Small intestine (tissue), 7 donors: ENCODE results near the gene MTG2. TPM values are rescaled to one million over a fixed set of nuclear protein-coding genes. Genes with fewer than 3 reads are reported as not detected.

Source experiments
- DNase-seq, 2 donors: peaks; one replicate each; pipeline versions ENCODE4 v3.0.0 to v3.0.0-alpha.2; 2013
- FAIRE-seq: peaks from 2 replicates; lab custom pipeline; 2012; peaks lifted over from hg19 to GRCh38; lab: Jason Lieb, UNC
- H3K27ac ChIP-seq, 3 donors: one replicate each; pipeline ENCODE4 v1.5.1; 2013; ENCODE audit warnings: low read length in 2 of 3, mild to moderate bottlenecking in 2 of 3, control low read depth in 1 of 3, inconsistent platforms in 1 of 3, low read depth in 1 of 3, moderate library complexity in 1 of 3
- H3K27me3 ChIP-seq, 3 donors: one replicate each; pipeline ENCODE4 v1.6.1; 2013; ENCODE audit warnings: low read length in 3 of 3, inconsistent platforms in 1 of 3; ENCODE audit not compliant: control insufficient read depth in 3 of 3, insufficient read depth in 3 of 3
- H3K36me3 ChIP-seq, 3 donors: one replicate each; pipeline ENCODE4 v1.6.1; 2013; ENCODE audit warnings: low read length in 3 of 3, inconsistent platforms in 1 of 3, low read depth in 1 of 3, mild to moderate bottlenecking in 1 of 3, moderate library complexity in 1 of 3; ENCODE audit not compliant: control insufficient read depth in 3 of 3, insufficient read depth in 2 of 3
- H3K4me1 ChIP-seq, 3 donors: one replicate each; pipeline ENCODE4 v1.6.1; 2013; ENCODE audit warnings: low read length in 2 of 3, inconsistent platforms in 1 of 3, low read depth in 1 of 3, mild to moderate bottlenecking in 1 of 3, moderate library complexity in 1 of 3; ENCODE audit not compliant: control insufficient read depth in 3 of 3, insufficient read depth in 2 of 3
- H3K4me3 ChIP-seq, 3 donors: one replicate each; pipeline ENCODE4 v1.5.1; 2013; ENCODE audit warnings: low read length in 3 of 3, control low read depth in 1 of 3, inconsistent platforms in 1 of 3, low read depth in 1 of 3, mild to moderate bottlenecking in 1 of 3, moderate library complexity in 1 of 3
- H3K9me3 ChIP-seq, 2 donors: one replicate each; pipeline ENCODE4 v1.6.1; 2013; ENCODE audit warnings: low read depth in 1 of 2, low read length in 1 of 2; ENCODE audit not compliant: control insufficient read depth in 2 of 2, insufficient read depth in 1 of 2
- WGBS, 3 donors: extraction: QIAGEN DNeasy Blood & Tissue Kit; methylation state at CpG; one replicate each; pipeline ENCODE4 v1.1.7; 2013; 5-methylcytosine and 5-hydroxymethylcytosine counted together
- polyA plus RNA-seq, 4 donors: library from polyadenylated mRNA; stranded (reverse) in 3 of 4; unstranded in 1 of 4; fragments of 200-250 nt in 3 of 4; fragments of 120-200 nt in 1 of 4; gene quantifications; one replicate each; pipeline versions ENCODE4 v1.2.1 to v1.2.3, GENCODE V29; 2013
- donor health status: healthy with polysubstance abuse.
- donor health status: control.
- donor health status: control.
- donor health status: Bipolar disorder and iron deficiency.
- donor health status: healthy.

Gene MTG2
- polyA plus RNA-seq, 4 donors: 24.9 to 39.4 (median 31.5) TPM

DNA sequence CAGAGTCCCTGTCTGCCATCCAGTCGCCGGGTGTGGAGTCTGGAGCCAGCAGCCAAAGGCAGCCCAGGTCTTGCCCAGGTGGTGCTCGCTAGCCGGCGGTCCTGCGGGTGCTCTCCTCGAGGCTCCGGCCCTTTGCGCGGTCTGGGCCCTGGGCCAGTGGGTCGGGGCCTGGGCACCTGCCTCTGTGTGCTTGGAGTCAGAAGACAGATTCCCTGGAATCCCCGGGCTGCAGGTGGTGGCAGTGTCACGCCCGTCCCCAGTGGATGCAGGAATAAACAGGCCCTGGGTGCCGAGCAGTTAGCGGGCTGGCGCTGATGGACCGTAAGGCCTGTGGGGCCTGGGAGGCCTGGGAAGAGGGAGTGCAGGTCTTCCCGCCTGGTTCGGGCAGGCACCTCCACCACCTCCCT lies 33.9 kb upstream of the MTG2 start:
- peaks cover 0 to 34% (median 0%) of the 10 kb centered on the region in 3 donors for H3K36me3 ChIP-seq
- FAIRE-seq: no peak
- peaks cover 2 to 8% of the 10 kb centered on the region in 2 donors for H3K9me3 ChIP-seq
- H3K27ac ChIP-seq: no peak overlapping the region
- peaks cover 4 to 5% (median 5%) of the 10 kb centered on the region in 3 donors for H3K4me1 ChIP-seq
- H3K27me3 ChIP-seq: no peaks in the 10 kb centered on the region
- WGBS, 3 donors: 80 to 86% (median 83%) methylated on average over 19 to 20 of the region's 20 CpGs
- DNase-seq: no peak
- H3K4me3 ChIP-seq: no peak overlapping the region

DNA sequence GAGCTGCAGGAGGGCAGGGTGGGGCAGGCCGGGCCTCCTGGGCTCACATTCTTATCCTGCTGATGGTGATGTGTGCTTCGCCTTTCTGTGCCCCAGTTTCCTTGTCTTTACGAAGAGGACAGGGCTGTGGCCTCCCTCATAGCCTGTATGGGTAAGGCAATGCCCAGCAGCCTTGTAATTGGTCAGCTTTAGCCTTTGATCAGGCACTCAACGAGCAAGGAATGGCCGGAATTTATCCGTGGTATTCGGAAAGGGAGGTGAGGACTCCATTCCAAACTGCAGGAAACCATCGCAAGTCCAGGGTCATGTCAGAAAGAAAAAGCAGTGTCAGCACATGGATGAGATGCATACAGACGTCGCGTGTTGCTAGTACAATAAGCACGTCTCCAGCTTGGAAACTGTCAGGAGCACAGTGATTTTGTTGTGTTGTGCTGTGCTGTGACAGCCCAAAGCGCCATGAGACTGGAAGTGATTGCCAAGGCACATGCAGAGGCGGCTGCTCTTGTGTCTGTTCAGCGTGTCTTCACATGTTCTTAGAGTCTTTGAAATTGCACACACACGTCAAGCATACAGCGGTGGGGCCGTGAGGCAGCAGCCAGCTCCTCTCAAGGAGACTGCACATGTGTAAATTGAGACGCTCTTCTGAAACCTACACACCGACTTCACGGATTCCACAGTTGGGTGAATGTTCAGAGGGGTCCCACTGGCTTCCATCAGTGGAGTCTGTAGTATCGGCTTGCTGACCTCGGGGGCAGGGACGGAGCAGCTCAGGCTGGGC lies 33.1 kb upstream of the MTG2 start:
- no peaks in the 10 kb centered on the region for H3K27me3 ChIP-seq
- peaks cover 2 to 8% of the 10 kb centered on the region in 2 donors for H3K9me3 ChIP-seq
- no peak overlapping the region for H3K4me3 ChIP-seq
- H3K4me1 ChIP-seq: peaks cover under 1 to 5% (median 2%) of the 10 kb centered on the region in 3 donors
- no peak overlapping the region for H3K27ac ChIP-seq
- WGBS, 3 donors: 78 to 87% (median 84%) methylated on average over 24 of the region's 24 CpGs
- DNase-seq: no peak
- H3K36me3 ChIP-seq: peaks cover 0 to 39% (median 0%) of the 10 kb centered on the region in 3 donors
- no peak for FAIRE-seq

DNA sequence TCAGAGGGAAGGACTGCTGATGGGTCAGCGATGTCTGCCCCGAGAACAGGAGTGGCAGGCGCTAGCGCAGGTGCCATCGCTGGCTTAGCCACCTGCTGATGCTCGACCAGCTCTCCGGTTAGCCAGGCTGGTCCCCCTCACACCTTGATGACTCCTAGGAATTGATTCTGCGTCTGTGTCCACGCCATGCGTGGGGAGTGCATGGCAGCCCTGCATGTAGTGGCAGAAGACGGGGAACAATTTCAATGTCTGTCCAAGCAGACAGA lies 32.6 kb upstream of the MTG2 start:
- Histone ChIP-seq H3K9me3 (peaks cover 2 to 8% of the 10 kb centered on the region in 2 donors), H3K4me1 (peaks cover 0 to 5% (median 0%) of the 10 kb centered on the region in 3 donors), H3K27ac (no peak overlapping the region), H3K27me3 (no peaks in the 10 kb centered on the region), H3K4me3 (no peak overlapping the region), H3K36me3 (peaks cover 0 to 37% (median 0%) of the 10 kb centered on the region in 3 donors)
- FAIRE-seq (no peak), DNase-seq (no peak)
- 95 to 97% (median 96%) methylated on average over 11 of the region's 11 CpGs for WGBS, 3 donors

DNA sequence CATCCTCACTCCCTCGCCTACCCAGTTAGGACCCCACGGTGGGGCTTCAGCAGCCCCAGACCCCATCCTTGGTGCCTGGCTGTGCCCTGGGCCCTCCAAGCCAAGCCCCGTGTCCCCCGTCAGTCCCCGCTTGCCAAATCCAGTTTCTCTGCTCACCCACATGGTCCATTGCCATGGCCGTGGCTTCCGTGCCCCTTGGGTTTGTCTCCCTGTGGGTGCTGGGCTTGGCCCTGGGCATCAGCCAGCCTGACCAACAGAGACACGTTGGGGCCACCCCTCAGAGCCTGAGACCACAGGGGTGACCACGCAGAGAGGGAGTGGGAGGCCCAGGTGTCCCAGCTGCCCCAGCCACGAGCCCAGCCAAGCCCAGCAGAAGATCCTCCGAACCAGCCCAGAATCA lies 31.6 kb upstream of the MTG2 start:
- DNase-seq: no peak
- no peak overlapping the region for H3K4me3 ChIP-seq
- H3K9me3 ChIP-seq: peaks cover 2 to 8% of the 10 kb centered on the region in 2 donors
- 91 to 93% (median 91%) methylated on average over 10 to 11 of the region's 11 CpGs for WGBS, 3 donors
- FAIRE-seq: no peak
- no peaks in the 10 kb centered on the region for H3K27me3 ChIP-seq
- H3K27ac ChIP-seq: no peak overlapping the region
- H3K4me1 ChIP-seq: peaks cover 0 to under 1% (median 0%) of the 10 kb centered on the region in 3 donors
- H3K36me3 ChIP-seq: peaks cover 0 to 35% (median 0%) of the 10 kb centered on the region in 3 donors

DNA sequence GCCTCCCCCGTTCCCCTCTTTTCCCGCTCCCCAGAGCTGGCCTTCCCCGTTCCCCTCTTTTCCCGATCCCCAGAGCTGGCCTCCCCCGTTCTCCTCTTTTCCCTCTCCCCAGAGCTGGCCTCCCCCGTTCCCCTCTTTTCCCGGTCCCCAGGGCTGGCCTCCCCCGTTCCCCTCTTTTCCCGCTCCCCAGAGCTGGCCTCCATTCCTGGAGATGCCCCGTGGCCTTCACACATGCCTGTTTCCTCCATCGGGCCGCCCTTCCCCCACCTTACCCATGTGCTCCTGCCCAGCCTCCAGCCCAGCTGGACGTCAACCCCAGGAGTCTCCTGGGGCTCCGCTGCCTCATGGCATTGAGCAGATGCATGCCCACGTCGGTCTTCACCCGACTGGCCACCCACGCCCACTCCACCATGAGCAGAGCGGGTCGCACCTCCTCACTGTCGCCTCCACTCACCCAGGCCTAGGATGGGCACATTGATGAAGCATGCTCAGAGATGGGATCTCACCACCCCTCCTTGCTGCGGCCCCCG lies 30.9 kb upstream of the MTG2 start:
- DNase-seq (no peak), FAIRE-seq (no peak)
- H3K36me3 ChIP-seq: peaks cover 0 to 33% (median 0%) of the 10 kb centered on the region in 3 donors
- 88 to 92% (median 90%) methylated on average over 20 to 23 of the region's 23 CpGs for WGBS, 3 donors
- H3K4me1 ChIP-seq: peaks cover 0 to 4% (median 0%) of the 10 kb centered on the region in 3 donors
- H3K27me3 ChIP-seq: no peaks in the 10 kb centered on the region
- H3K27ac ChIP-seq: no peak overlapping the region
- peaks cover 2 to 8% of the 10 kb centered on the region in 2 donors for H3K9me3 ChIP-seq
- no peak overlapping the region for H3K4me3 ChIP-seq

DNA sequence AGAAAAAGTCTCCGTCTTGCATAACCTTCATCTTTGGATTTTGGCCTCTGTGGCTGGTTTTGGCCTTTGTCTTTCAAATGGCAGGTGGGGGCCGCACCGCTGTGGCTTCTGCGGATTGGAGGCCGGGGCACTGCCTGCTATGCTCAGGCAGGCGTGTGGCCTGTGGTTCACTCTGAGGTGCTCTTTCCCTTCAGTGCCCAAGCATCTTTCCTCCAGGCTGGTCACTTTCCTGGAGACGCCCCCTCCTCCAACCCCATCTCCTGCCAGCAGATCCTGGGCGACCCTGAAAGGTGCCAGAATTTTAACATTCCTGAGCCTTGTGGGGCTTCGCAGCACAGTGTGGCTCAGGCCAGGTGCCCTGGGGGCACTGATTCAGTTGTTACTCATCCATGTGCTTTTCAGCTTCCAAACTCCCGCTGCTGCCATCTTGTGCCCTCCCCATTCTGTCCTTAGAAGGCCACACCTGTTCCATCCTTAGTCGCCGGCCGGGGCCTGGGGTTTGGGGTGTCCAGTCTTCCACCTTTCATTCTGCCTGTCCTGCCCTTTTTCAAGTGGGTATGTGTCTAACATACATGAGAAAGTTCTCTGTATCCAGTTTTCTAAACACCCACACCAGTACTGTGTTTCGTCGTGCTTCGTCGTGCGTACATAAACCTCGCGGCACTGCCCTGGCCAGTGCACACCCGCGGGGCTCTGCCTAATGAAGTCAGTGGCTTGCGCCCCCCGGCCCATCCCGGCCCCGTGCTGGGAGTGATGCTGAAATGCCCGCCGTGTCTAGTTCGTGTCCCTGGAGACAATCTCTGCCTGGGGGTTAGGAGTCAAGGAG lies 27.2 kb upstream of the MTG2 start:
- Histone ChIP-seq H3K36me3 (peaks cover 0 to 51% (median 2%) of the 10 kb centered on the region in 3 donors), H3K27ac (no peak overlapping the region)
- FAIRE-seq: no peak

DNA sequence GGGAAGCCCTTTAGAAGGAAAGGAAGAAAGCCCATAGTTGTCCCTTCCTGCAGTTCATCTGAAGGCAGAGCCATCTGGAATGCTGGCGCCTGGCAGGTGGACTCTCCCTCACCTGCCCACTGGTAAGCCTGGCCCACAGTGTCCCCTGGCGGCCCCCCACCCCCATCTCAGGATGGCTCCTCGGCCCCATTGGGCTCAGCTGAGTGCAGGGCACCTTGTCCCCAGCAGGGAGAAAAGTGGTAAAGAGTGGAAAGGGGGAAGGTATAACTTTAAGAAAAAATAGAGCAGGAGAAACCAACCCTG lies 26.6 kb upstream of the MTG2 start:
- H3K27ac ChIP-seq: no peak overlapping the region
- H3K4me1 ChIP-seq: peaks cover 0 to 4% (median 0%) of the 10 kb centered on the region in 3 donors
- peaks cover 2 to 8% of the 10 kb centered on the region in 2 donors for H3K9me3 ChIP-seq
- H3K27me3 ChIP-seq: no peaks in the 10 kb centered on the region
- peaks cover 0 to 56% (median 2%) of the 10 kb centered on the region in 3 donors for H3K36me3 ChIP-seq
- no peak overlapping the region for H3K4me3 ChIP-seq
- DNase-seq (no peak), FAIRE-seq (no peak)
- WGBS, 3 donors: 80 to 88% (median 83%) methylated on average over 3 of the region's 3 CpGs

More for the DNA sequence above, 27.2 kb upstream of the MTG2 start:
- Histone ChIP-seq H3K4me1 (peaks cover 0 to 4% (median 0%) of the 10 kb centered on the region in 3 donors), H3K27me3 (no peaks in the 10 kb centered on the region), H3K9me3 (peaks cover 2 to 8% of the 10 kb centered on the region in 2 donors), H3K4me3 (no peak overlapping the region)
- WGBS, 3 donors: 91 to 96% (median 93%) methylated on average over 29 of the region's 29 CpGs
- no peak for DNase-seq

DNA sequence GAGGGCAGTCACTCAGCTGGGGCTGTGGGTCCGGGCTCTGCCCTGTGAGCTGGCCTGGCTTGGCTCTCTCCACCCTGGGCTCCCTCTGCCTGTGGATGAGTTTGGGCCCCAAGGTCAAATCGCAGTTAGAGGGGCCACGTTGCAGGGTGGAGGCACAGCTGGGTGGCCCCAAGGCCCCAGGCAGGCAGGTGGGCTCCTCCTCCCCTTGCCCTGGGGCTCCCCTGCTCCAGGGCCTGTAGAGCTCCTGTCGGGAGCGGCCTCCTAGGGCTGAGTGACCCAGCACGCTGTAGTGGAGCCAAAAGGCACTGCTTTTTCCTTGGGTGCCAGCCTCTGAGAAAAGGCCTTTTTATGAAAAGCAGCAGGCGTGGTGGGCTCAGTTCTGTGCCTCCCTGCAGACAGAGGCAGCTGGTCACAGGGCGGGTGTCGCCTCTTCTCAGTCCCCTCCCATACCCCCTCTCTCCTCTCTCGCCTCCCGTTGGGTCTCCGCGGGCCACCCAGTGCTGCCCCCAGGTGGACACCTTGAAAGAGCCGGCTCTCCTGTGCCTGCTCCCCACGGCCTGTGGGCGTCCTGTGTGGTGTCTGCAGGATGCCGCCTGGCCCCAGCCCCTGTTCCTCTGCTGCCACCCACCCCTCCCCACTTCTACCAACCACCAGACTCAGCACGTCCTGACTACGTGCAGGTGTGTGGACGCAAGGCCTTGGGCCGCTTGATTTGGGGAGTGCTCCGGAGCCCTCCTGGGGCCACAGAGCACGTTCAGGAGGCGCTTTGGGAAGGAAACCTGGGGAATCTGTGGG lies 26.0 kb upstream of the MTG2 start:
- no peak for FAIRE-seq
- whole genome bisulfite sequencing, 3 donors: 52 to 56% (median 53%) methylated on average over 22 to 24 of the region's 24 CpGs
- H3K27ac ChIP-seq: no peak overlapping the region

More for the DNA sequence above, 26.0 kb upstream of the MTG2 start:
- peaks cover 0 to 58% (median 2%) of the 10 kb centered on the region in 3 donors for H3K36me3 ChIP-seq
- peak; percentile 45 to 70 for DNase-seq
- no peak overlapping the region for H3K4me3 ChIP-seq
- H3K4me1 ChIP-seq: peaks cover 0 to 4% (median 0%) of the 10 kb centered on the region in 3 donors
- H3K9me3 ChIP-seq: peaks cover 2 to 8% of the 10 kb centered on the region in 2 donors
- no peaks in the 10 kb centered on the region for H3K27me3 ChIP-seq
